ENCODE data around the gene RMRP. TPM values are rescaled to one million over a fixed set of nuclear protein-coding genes. Genes with fewer than 3 reads are reported as not detected.

The RMRP gene
- total and polyA plus RNA-seq, 2 experiments from 2014 or later, result 6,299 TPM; not detected in 1

DNA sequence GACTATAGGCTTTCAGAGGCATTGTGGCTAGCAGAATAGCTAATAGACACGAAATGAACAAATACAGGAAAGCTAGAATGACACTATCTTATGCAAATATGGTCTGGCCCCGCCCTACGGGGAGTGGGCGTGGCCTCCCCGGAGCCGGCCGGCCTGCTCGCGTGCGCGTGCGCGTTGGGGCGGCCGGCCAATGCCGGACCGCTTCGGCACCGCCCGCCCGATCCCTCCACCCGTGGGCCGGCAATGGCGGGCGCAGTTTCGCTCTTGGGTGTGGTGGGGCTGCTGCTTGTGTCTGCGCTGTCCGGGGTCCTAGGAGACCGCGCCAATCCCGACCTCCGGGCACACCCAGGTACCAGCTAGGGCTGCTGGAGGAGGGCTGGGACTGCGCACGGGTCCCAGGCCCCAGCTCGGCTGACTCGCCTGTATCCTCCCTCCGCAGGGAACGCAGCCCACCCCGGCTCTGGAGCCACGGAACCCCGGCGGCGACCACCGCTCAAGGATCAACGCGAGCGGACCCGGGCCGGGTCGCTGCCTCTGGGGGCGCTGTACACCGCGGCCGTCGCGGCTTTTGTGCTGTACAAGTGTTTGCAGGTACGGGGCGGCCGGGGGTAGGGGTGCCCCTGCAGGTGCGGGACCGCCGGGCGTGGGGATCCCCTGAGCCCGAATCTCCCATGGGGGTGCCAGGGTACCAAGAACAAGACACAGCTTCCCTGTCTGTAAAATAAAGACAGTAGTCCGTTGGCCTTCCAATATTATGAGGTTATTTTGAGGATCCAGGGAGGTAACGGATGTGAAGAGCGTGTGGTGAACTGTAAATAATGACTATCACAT is 533 bp upstream of the RMRP start, which contains the start of gene CCDC107:
CCDC107 (plus strand) TSS at position 156 of the 831 bp plus-strand sequence; CDS start at position 244, 88 bp downstream.
- Histone ChIP-seq H3K27ac (peak within 1 kb of the TSS; percentile 99), H3K9me3 (ENCODE audit: low read depth) (no peaks in the 10 kb centered on the region), H3K4me3 (peak within 1 kb of the TSS; percentile 79), H3K27me3 (no peaks in the 10 kb centered on the region), H3K4me1 (ENCODE audit: low read depth) (peaks cover 21% of the 10 kb centered on the region), H3K36me3 (no peaks in the 10 kb centered on the region)
- TF ChIP-seq, protein P1, sequence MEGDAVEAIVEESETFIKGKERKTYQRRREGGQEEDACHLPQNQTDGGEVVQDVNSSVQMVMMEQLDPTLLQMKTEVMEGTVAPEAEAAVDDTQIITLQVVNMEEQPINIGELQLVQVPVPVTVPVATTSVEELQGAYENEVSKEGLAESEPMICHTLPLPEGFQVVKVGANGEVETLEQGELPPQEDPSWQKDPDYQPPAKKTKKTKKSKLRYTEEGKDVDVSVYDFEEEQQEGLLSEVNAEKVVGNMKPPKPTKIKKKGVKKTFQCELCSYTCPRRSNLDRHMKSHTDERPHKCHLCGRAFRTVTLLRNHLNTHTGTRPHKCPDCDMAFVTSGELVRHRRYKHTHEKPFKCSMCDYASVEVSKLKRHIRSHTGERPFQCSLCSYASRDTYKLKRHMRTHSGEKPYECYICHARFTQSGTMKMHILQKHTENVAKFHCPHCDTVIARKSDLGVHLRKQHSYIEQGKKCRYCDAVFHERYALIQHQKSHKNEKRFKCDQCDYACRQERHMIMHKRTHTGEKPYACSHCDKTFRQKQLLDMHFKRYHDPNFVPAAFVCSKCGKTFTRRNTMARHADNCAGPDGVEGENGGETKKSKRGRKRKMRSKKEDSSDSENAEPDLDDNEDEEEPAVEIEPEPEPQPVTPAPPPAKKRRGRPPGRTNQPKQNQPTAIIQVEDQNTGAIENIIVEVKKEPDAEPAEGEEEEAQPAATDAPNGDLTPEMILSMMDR (IDR thresholded peaks at IDR 0.05; ENCODE audit: low read depth, low read length), result peak; percentile 41
- peak; percentile 90 to 93 for DNase-seq (ENCODE audit: low read depth in 1 of 2, low spot score in 1 of 2)

- Histone ChIP-seq H3K4me3 (peak overlapping the region; percentile 23), H3K27me3 (no peaks in the 10 kb centered on the region), H3K4me1 (ENCODE audit: low read depth) (peaks cover 21% of the 10 kb centered on the region), H3K27ac (peak overlapping the region; percentile 99), H3K36me3 (no peaks in the 10 kb centered on the region), H3K9me3 (ENCODE audit: low read depth) (no peaks in the 10 kb centered on the region)
- TF ChIP-seq, protein P1 (IDR thresholded peaks at IDR 0.05; ENCODE audit: low read depth, low read length), result no peak
- DNase-seq (ENCODE audit: low read depth in 1 of 2, low spot score in 1 of 2), result peak; percentile 60 to 70
Measured at GRCh38 chr9:35656831-35657545, 831 bp downstream of the RMRP start.

DNA sequence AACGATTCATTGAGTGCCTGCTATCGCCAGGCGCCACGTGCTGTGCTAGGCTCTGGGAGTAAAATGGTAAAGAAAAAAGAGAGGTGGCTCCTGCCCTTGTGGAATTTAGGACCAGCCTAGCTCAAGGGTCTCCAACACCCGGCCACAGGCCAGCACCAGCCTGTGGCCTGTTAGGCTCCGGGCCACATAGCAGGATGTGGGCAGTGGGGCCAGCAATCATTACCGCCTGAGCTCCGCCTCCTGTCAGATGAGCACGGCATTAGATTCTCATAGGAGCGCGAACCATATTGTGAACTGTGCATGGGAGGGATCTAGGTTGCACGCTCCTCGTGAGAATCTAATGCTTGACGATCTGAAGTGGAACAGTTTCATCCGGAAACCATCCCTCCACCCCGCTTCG is 1.5 kb downstream of the RMRP start:
- no peak overlapping the region for H3K4me3 ChIP-seq
- no peaks in the 10 kb centered on the region for H3K36me3 ChIP-seq
- no peaks in the 10 kb centered on the region for H3K9me3 ChIP-seq (ENCODE audit: low read depth)
- no peaks in the 10 kb centered on the region for H3K27me3 ChIP-seq
- peak overlapping the region; percentile 99 for H3K27ac ChIP-seq
- peaks cover 16% of the 10 kb centered on the region for H3K4me1 ChIP-seq (ENCODE audit: low read depth)
- TF ChIP-seq, protein P1 (IDR thresholded peaks at IDR 0.05; ENCODE audit: low read depth, low read length), result no peak
- no peak for DNase-seq (ENCODE audit: low read depth in 1 of 2, low spot score in 1 of 2)

GRCh38 chr9:35653611-35654010 is 4.2 kb downstream of the RMRP start:
- no peak overlapping the region for H3K27ac ChIP-seq
- DNase-seq (ENCODE audit: low read depth in 1 of 2, low spot score in 1 of 2), result no peak
- H3K4me1 ChIP-seq (ENCODE audit: low read depth), result peaks cover 3% of the 10 kb centered on the region
- H3K36me3 ChIP-seq, result no peaks in the 10 kb centered on the region
- H3K4me3 ChIP-seq, result no peak overlapping the region
- no peaks in the 10 kb centered on the region for H3K9me3 ChIP-seq (ENCODE audit: low read depth)
- no peaks in the 10 kb centered on the region for H3K27me3 ChIP-seq
- TF ChIP-seq, protein P1 (IDR thresholded peaks at IDR 0.05; ENCODE audit: low read depth, low read length), result no peak

DNA sequence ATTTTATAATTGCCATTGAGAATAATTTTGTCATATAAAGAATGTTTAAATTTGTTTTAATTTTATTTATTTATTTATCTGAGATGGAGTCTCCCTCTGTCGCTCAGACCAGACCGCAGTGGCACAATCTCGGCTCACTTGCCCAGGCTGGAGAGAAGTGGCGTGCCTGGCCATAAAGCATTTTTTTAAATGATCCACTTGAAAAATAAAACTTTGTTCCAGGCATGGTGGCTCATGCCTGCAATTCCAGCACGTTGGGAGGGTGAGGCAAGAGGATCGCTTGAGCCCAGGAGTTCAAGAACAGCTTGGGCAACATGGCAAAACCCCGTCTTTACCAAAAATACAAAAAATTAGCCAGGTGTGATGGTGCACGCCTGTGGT is 5.0 kb downstream of the RMRP start:
- TF ChIP-seq, protein P1 (IDR thresholded peaks at IDR 0.05; ENCODE audit: low read depth, low read length), result no peak
- no peak overlapping the region for H3K27ac ChIP-seq
- H3K4me3 ChIP-seq, result no peak overlapping the region

More for the DNA sequence above, 5.0 kb downstream of the RMRP start:
- Histone ChIP-seq H3K36me3 (no peaks in the 10 kb centered on the region), H3K9me3 (ENCODE audit: low read depth) (no peaks in the 10 kb centered on the region), H3K27me3 (no peaks in the 10 kb centered on the region), H3K4me1 (ENCODE audit: low read depth) (peaks cover 3% of the 10 kb centered on the region)
- DNase-seq (ENCODE audit: low read depth in 1 of 2, low spot score in 1 of 2), result no peak
